Testis (tissue), 2 donors: ENCODE data around the gene DLG5.

Source experiments
- CTCF ChIP-seq, 3 experiments: fragments of 450-650 bp in 2 of 3; fragments of 200-600 bp in 1 of 3; sonication (generic) in 1 of 3; IDR thresholded peaks; one replicate each; pipeline ENCODE4 v1.5.1; 2016 to 2019; ENCODE audit warnings: antibody characterized with exemption in 3 of 3, mild to moderate bottlenecking in 2 of 3, moderate library complexity in 1 of 3
- POLR2A ChIP-seq: fragments of 450-650 bp; IDR thresholded peaks from one replicate; pipeline ENCODE4 v1.6.1; 2017; ENCODE audit warnings: antibody characterized with exemption, mild to moderate bottlenecking, moderate library complexity

GRCh38 chr10:77821036-77821435, 105.5 kb downstream of the DLG5 start:
- TF ChIP-seq CTCF (IDR thresholded peaks at IDR 0.05) (no peak), POLR2A (no peak)
